IMR-90 (cell line): ENCODE measurements around the gene CLSTN1. TPM values are rescaled to one million over a fixed set of nuclear protein-coding genes. Genes with fewer than 3 reads are reported as not detected.

Experiments
- ATAC-seq: fragments of 200-7000 bp; cut with Tn5 transposase; 2 replicates; pipeline ENCODE4 v1.9.1; 2020; ENCODE audit warnings: low read depth, mild to moderate bottlenecking, moderate library complexity
- BruUV-seq: library from RNA; stranded (reverse); fragments of 400-500 nt; replicated peaks from 2 replicates; lab custom pipeline; 2021; lab: Mats Ljungman, UMichigan
- CTCF ChIA-PET: fragments of 300-600 bp; formaldehyde crosslinking; extraction: SDS; loops from one replicate; lab custom pipeline; 2021; ENCODE audit warnings: antibody characterized with exemption; lab: Yijun Ruan, JAX
- POLR2A ChIA-PET: fragments of 300-600 bp; sonication (Branson Sonifier 250); formaldehyde crosslinking; loops from one replicate; lab custom pipeline; 2022; ENCODE audit warnings: antibody characterized with exemption; ENCODE audit not compliant: unreplicated experiment; lab: Charles Lee
- DNase-seq: peaks from one replicate; pipeline ENCODE4 v3.0.0; 2013
- H2AFZ ChIP-seq: replicated peaks from 2 replicates; pipeline ENCODE3; 2013; ENCODE audit warnings: low read length, mild to moderate bottlenecking; ENCODE audit not compliant: poor library complexity
- H2AK5ac ChIP-seq: 2 replicates; pipeline ENCODE4 v1.6.1; 2013; ENCODE audit warnings: low read depth, low read length, inconsistent platforms
- H2AK9ac ChIP-seq: replicated peaks from 2 replicates; pipeline ENCODE3; 2013; ENCODE audit warnings: mild to moderate bottlenecking, low read depth, low read length, moderate library complexity; ENCODE audit not compliant: poor library complexity
- H2BK120ac ChIP-seq: 2 replicates; pipeline ENCODE4 v1.6.1; 2013; ENCODE audit warnings: low read depth, low read length, inconsistent platforms
- H2BK15ac ChIP-seq: 3 replicates; pipeline ENCODE4 v1.6.1; 2013; ENCODE audit warnings: low read depth, low read length, inconsistent platforms
- H2BK20ac ChIP-seq: 2 replicates; pipeline ENCODE4 v1.6.1; 2013; ENCODE audit warnings: low read depth, mild to moderate bottlenecking, inconsistent platforms, low read length, moderate library complexity
- H2BK5ac ChIP-seq: 2 replicates; pipeline ENCODE4 v1.6.1; 2013; ENCODE audit warnings: mild to moderate bottlenecking, low read depth, low read length, inconsistent platforms; ENCODE audit not compliant: poor library complexity, severe bottlenecking
- H3K14ac ChIP-seq: replicated peaks from 2 replicates; pipeline ENCODE4 v1.6.1; 2013; ENCODE audit warnings: low read depth, low read length, inconsistent platforms
- H3K18ac ChIP-seq: 2 replicates; pipeline ENCODE4 v1.6.1; 2013; ENCODE audit warnings: low read depth, low read length, control low read depth
- H3K23ac ChIP-seq: 2 replicates; pipeline ENCODE4 v1.6.1; 2013; ENCODE audit warnings: low read depth, low read length, inconsistent platforms
- H3K27ac ChIP-seq: 2 replicates; pipeline ENCODE4 v1.5.1; 2013; ENCODE audit warnings: mild to moderate bottlenecking, control low read depth, low read length; ENCODE audit not compliant: insufficient read depth
- H3K27me3 ChIP-seq: 2 replicates; pipeline ENCODE4 v1.6.1; 2013; ENCODE audit warnings: low read length; ENCODE audit not compliant: control insufficient read depth, insufficient read depth
- H3K36me3 ChIP-seq: 2 replicates; pipeline ENCODE4 v1.6.1; 2013; ENCODE audit warnings: low read length, mixed read lengths; ENCODE audit not compliant: control insufficient read depth, insufficient read depth
- H3K4ac ChIP-seq: 2 replicates; pipeline ENCODE4 v1.6.1; 2013; ENCODE audit warnings: low read depth, low read length, inconsistent platforms
- H3K4me1 ChIP-seq: 2 replicates; pipeline ENCODE4 v1.6.1; 2013; ENCODE audit warnings: low read length, mixed read lengths; ENCODE audit not compliant: control insufficient read depth, insufficient read depth
- H3K4me2 ChIP-seq: 2 replicates; pipeline ENCODE4 v1.6.1; 2013; ENCODE audit warnings: low read depth, mild to moderate bottlenecking, control low read depth, low read length, moderate library complexity
- H3K4me3 ChIP-seq: 2 replicates; pipeline ENCODE4 v1.5.1; 2013; ENCODE audit warnings: low read depth, mild to moderate bottlenecking, control low read depth, low read length, moderate library complexity; ENCODE audit not compliant: insufficient read depth
- H3K56ac ChIP-seq: 2 replicates; pipeline ENCODE4 v1.6.1; 2013; ENCODE audit warnings: low read length, inconsistent platforms; ENCODE audit not compliant: insufficient read depth; ENCODE audit errors: extremely low read depth
- H3K79me1 ChIP-seq, 2 experiments: 2 replicates each; pipeline ENCODE4 v1.6.1; 2013; ENCODE audit warnings: low read length in 2 of 2, inconsistent platforms in 1 of 2, low read depth in 1 of 2
- H3K9ac ChIP-seq: 2 replicates; pipeline ENCODE4 v1.6.1; 2013; ENCODE audit warnings: low read depth, low read length, control low read depth
- H3K9me1 ChIP-seq: 2 replicates; pipeline ENCODE4 v1.6.1; 2013; ENCODE audit warnings: low read length, inconsistent platforms; ENCODE audit not compliant: insufficient read depth
- H3K9me3 ChIP-seq: 2 replicates; pipeline ENCODE4 v1.6.1; 2013; ENCODE audit warnings: low read length; ENCODE audit not compliant: control insufficient read depth, insufficient read depth
- H4K20me1 ChIP-seq: 2 replicates; pipeline ENCODE4 v1.6.1; 2013; ENCODE audit warnings: low read length, inconsistent platforms; ENCODE audit not compliant: insufficient read depth
- H4K5ac ChIP-seq: 2 replicates; pipeline ENCODE4 v1.6.1; 2013; ENCODE audit warnings: mild to moderate bottlenecking, low read depth, low read length, control low read depth
- H4K8ac ChIP-seq, 2 experiments: 2 replicates each; pipeline ENCODE4 v1.6.1; 2013; ENCODE audit warnings: low read depth in 2 of 2, low read length in 2 of 2, control low read depth in 1 of 2, inconsistent platforms in 1 of 2
- H4K91ac ChIP-seq: 2 replicates; pipeline ENCODE4 v1.6.1; 2013; ENCODE audit warnings: low read depth, low read length, inconsistent platforms; ENCODE audit not compliant: insufficient read depth
- BHLHE40 ChIP-seq: fragments of 150-350 bp; IDR thresholded peaks from 2 replicates; pipeline ENCODE4 v1.6.1; 2016; ENCODE audit warnings: mild to moderate bottlenecking, low read depth, low read length
- ELK1 ChIP-seq: fragments of 150-350 bp; IDR thresholded peaks from 2 replicates; pipeline ENCODE4 v1.6.1; 2016; ENCODE audit warnings: low read depth, mild to moderate bottlenecking, low read length, moderate library complexity, borderline replicate concordance
- FOS ChIP-seq: fragments of 150-350 bp; IDR thresholded peaks from 2 replicates; pipeline ENCODE4 v1.6.1; 2016; ENCODE audit warnings: low read depth, low read length
- RAD21 ChIP-seq: IDR thresholded peaks from 2 replicates; pipeline ENCODE4 v1.6.1; 2012; ENCODE audit warnings: low read length, improper control_type of control experiment
- SMC3 ChIP-seq: fragments of 150-350 bp; IDR thresholded peaks from 2 replicates; pipeline ENCODE4 v1.6.1; 2016; ENCODE audit warnings: low read depth, mild to moderate bottlenecking, antibody characterized with exemption, low read length, moderate library complexity
- WGBS, 2 experiments: methylation state at CpG; one replicate each; pipeline versions ENCODE4 v1.1.5 to v1.1.7; 2013; ENCODE audit warnings: missing lambda C conversion rate in 2 of 2; ENCODE audit not compliant: insufficient read length in 1 of 2; ENCODE audit errors: extremely low coverage in 2 of 2; 5-methylcytosine and 5-hydroxymethylcytosine counted together
- dilution Hi-C: fragments of 300-500 bp; cut with HindIII; formaldehyde crosslinking; loops from one replicate; pipeline ENCODE4 v1.14.3; 2018; ENCODE audit warnings: low sequenced_read_pairs; ENCODE audit not compliant: unreplicated experiment
- in situ Hi-C: fragments of 300-500 bp; cut with MboI; formaldehyde crosslinking; loops from 3 replicates; pipeline ENCODE4 v1.14.3; 2019; ENCODE audit warnings: low sequenced_read_pairs, inconsistent platforms, mixed read lengths
- intact Hi-C: fragments of 100-400 bp; cut with micrococcal nuclease; formaldehyde crosslinking; loops from 2 replicates; pipeline ENCODE4 v1.10.0; 2022
- polyA plus RNA-seq, 3 experiments: library from polyadenylated mRNA; depleted of rRNA; stranded (reverse); fragments of >200 nt; gene quantifications; 2 replicates each; pipeline ENCODE4 v1.2.3, GENCODE V29; 2012; ENCODE audit warnings: low replicate concordance in 1 of 3
- total RNA-seq: library from RNA; depleted of rRNA; stranded (reverse); fragments of >200 nt; gene quantifications from 2 replicates; pipeline ENCODE4 v1.2.3, GENCODE V29; 2012
- TF ChIP-seq, protein P1 (sequence below): fragments of 150-350 bp; IDR thresholded peaks from 2 replicates; pipeline ENCODE4 v1.6.1; 2017; ENCODE audit warnings: mild to moderate bottlenecking, antibody characterized with exemption, low read length, low read depth

Gene CLSTN1
- total and polyA plus RNA-seq, 2 of the 4 experiments (the other 2 are of a cell fraction), result 30.1 to 72.2 TPM

GRCh38 chr1:9684801-9685200 lies 139.0 kb downstream of the CLSTN1 start (continued):
- no peak for TF ChIP-seq BHLHE40
- TF ChIP-seq, protein P1, sequence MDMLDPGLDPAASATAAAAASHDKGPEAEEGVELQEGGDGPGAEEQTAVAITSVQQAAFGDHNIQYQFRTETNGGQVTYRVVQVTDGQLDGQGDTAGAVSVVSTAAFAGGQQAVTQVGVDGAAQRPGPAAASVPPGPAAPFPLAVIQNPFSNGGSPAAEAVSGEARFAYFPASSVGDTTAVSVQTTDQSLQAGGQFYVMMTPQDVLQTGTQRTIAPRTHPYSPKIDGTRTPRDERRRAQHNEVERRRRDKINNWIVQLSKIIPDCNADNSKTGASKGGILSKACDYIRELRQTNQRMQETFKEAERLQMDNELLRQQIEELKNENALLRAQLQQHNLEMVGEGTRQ, result no peak

DNA sequence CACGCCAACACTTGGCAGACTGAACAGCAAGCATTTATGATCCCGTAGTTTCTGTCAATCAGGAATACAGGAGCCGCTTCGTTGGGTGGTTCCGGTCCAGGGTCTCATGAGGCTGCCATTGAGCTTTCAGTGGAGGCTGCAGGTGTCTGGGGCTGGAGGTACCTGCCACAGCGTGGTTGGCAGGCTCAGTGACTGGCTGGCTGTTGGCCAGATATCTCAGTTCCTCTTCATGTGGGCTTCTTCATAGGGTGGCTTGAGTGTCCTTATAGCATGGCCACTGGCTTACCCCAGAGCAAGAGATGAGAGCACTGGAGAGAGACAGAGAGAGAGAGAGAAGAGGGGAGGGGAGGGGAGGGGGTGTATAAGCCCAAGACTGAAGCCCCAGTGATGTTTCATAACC lies 142.9 kb downstream of the CLSTN1 start:
- no peak overlapping the region for H2AFZ ChIP-seq
- H3K27ac ChIP-seq, result no peak overlapping the region
- no peak overlapping the region for H2AK9ac ChIP-seq
- no peak overlapping the region for H3K14ac ChIP-seq
- H4K20me1 ChIP-seq, result no peaks in the 10 kb centered on the region
- H3K27me3 ChIP-seq, result no peaks in the 10 kb centered on the region
- H2AK5ac ChIP-seq, result no peak overlapping the region
- H4K91ac ChIP-seq, result no peak overlapping the region
- H3K23ac ChIP-seq, result no peak overlapping the region
- dilution Hi-C loops, result no loop called here
- H2BK15ac ChIP-seq, result no peak overlapping the region
- no peak for DNase-seq
- TF ChIP-seq FOS (no peak), RAD21 (no peak), ELK1 (no peak), SMC3 (no peak)
- H3K4me3 ChIP-seq, result no peak overlapping the region
- no peak overlapping the region for H2BK5ac ChIP-seq
- 94% methylated on average over 2 of the region's 6 CpGs; no CpG with 5 or more reads in 1 of the 2 experiments for WGBS, 2 experiments
- no peaks in the 10 kb centered on the region for H3K36me3 ChIP-seq
- ChIA-PET POLR2A (interaction anchor here (1.1 kb wide), 1 partner anchor 9 kb away, joined by 3 read pairs; no protein-coding TSS in a partner anchor), CTCF (no interaction called here)
- ATAC-seq, result no peak
- no peak overlapping the region for H3K9ac ChIP-seq
- H3K18ac ChIP-seq, result no peak overlapping the region
- H4K5ac ChIP-seq, result no peak overlapping the region
- no peak overlapping the region for H2BK120ac ChIP-seq
- no TSS peak for BruUV-seq
- intact Hi-C loops, result no loop called here
- no peaks in the 10 kb centered on the region for H3K9me1 ChIP-seq
- no peaks in the 10 kb centered on the region for H3K9me3 ChIP-seq
- H4K8ac ChIP-seq, result no peak overlapping the region
- H3K4ac ChIP-seq, result no peak overlapping the region
- H3K79me1 ChIP-seq, result no peaks in the 10 kb centered on the region
- no peak overlapping the region for H2BK20ac ChIP-seq
- H3K56ac ChIP-seq, result no peak overlapping the region
- in situ Hi-C loops, result no loop called here
- H3K4me2 ChIP-seq, result no peak overlapping the region
- H3K4me1 ChIP-seq, result no peaks in the 10 kb centered on the region
